GM18873 (cell line): ENCODE measurements around the gene IFNG-AS1.

Source experiments
- ATAC-seq: cut with Tn5 transposase; IDR thresholded peaks from one replicate; pipeline ENCODE4 v1.9.1; 2021; ENCODE audit warnings: mild to moderate bottlenecking, moderate library complexity, moderate number of reproducible peaks; ENCODE audit not compliant: unreplicated experiment, low FRiP score

The IFNG-AS1 gene

GRCh38 chr12:68031881-68032739, 42.9 kb downstream of the IFNG-AS1 start:
- no peak for ATAC-seq

GRCh38 chr12:68034567-68034966, 45.3 kb downstream of the IFNG-AS1 start:
- ATAC-seq = no peak

- no peak for ATAC-seq
Observed at GRCh38 chr12:68036642-68037041, 47.4 kb downstream of the IFNG-AS1 start.

GRCh38 chr12:68037616-68038255, 48.5 kb downstream of the IFNG-AS1 start:
- no peak for ATAC-seq

- ATAC-seq = no peak
Observed at GRCh38 chr12:68038650-68039049, 49.4 kb downstream of the IFNG-AS1 start.

- ATAC-seq = peak; percentile 44
Observed at GRCh38 chr12:68040450-68041075, 51.3 kb downstream of the IFNG-AS1 start.

- peak; percentile 87 for ATAC-seq
Observed at GRCh38 chr12:68042212-68042699, 53.0 kb downstream of the IFNG-AS1 start.

- ATAC-seq = no peak
Observed at GRCh38 chr12:68043435-68043834, 54.2 kb downstream of the IFNG-AS1 start.

- no peak for ATAC-seq
Observed at GRCh38 chr12:68048648-68049297, 59.5 kb downstream of the IFNG-AS1 start.

- ATAC-seq = no peak
Observed at GRCh38 chr12:68056300-68056699, 67.1 kb downstream of the IFNG-AS1 start.

- ATAC-seq = no peak
Observed at GRCh38 chr12:68063900-68064590, 74.8 kb downstream of the IFNG-AS1 start.

- no peak for ATAC-seq
Observed at GRCh38 chr12:68065163-68065562, 75.9 kb downstream of the IFNG-AS1 start.

- no peak for ATAC-seq
Observed at GRCh38 chr12:68065687-68066086, 76.4 kb downstream of the IFNG-AS1 start.

GRCh38 chr12:68067762-68068376, 78.6 kb downstream of the IFNG-AS1 start:
- ATAC-seq = no peak

- no peak for ATAC-seq
Observed at GRCh38 chr12:68069275-68069674, 80.0 kb downstream of the IFNG-AS1 start.
